Stimulated activated naive CD8-positive, alpha-beta T cell treated with anti-CD3 and anti-CD28 coated beads, Interleukin-15, Interleukin-2, amounts not matched to agents 100 ng/mL and 50 ng/mL, for 24 hours (primary cell): ENCODE measurements around the gene GPR176.

Experiments
- H3K27ac Mint-ChIP-seq: one replicate; pipeline ENCODE4 v1.8.0; 2021; ENCODE audit warnings: mild to moderate bottlenecking, mixed read lengths
- H3K27me3 Mint-ChIP-seq: one replicate; pipeline ENCODE4 v1.8.0; 2021; ENCODE audit warnings: mixed read lengths
- H3K36me3 Mint-ChIP-seq: one replicate; pipeline ENCODE4 v1.8.0; 2021; ENCODE audit warnings: low read depth, mixed read lengths
- H3K4me1 Mint-ChIP-seq: one replicate; pipeline ENCODE4 v1.8.0; 2021; ENCODE audit warnings: low read depth, mixed read lengths
- H3K4me3 Mint-ChIP-seq: one replicate; pipeline ENCODE4 v1.8.0; 2021; ENCODE audit warnings: mild to moderate bottlenecking, mixed read lengths
- H3K9me3 Mint-ChIP-seq: one replicate; pipeline ENCODE4 v1.8.0; 2021; ENCODE audit warnings: mixed read lengths

Gene GPR176

DNA sequence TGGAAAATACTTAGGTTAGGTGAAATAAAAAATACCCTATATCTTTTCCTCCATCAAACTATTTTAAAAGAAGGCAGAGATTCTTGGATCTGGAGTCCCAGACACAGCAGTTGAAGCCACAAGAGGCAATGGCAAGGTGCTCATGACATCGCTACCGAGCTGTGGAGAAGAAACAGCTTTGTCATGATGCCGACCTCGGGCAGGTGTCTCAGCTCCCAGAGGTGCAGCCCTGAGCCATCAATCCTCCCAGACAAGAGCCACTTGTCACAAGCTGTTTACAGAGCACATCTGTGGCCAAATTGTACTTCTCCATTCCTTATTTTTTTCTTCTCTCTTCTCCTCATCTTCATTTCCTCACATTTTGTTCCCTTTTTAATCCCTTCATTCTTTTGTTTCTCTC, 50.8 kb downstream of the GPR176 start:
- no peak overlapping the region for H3K27ac Mint-ChIP-seq
- no peaks in the 10 kb centered on the region for H3K9me3 Mint-ChIP-seq
- H3K4me3 Mint-ChIP-seq: no peak overlapping the region
- peaks cover 22% of the 10 kb centered on the region for H3K27me3 Mint-ChIP-seq
- H3K36me3 Mint-ChIP-seq: no peaks in the 10 kb centered on the region
- H3K4me1 Mint-ChIP-seq: peaks cover 3% of the 10 kb centered on the region

DNA sequence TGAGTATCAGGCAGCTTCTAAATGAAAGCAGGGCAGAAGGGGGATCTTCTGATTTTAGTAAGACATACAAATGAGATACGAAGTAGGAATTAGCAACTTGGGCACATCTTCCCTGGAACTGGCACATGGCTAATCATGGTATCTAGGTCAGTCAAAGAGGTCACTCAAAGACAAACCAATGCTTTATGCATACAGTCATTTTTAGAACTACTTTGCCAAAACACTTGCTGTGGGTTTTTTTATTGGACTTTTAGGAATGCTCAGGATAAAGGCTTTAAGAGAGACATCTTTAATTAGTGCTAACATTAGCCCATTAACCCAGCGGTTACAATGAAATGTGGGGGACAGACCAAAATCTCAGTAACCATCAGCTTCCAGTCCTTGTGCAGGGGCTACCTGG, 51.7 kb downstream of the GPR176 start:
- no peak overlapping the region for H3K4me3 Mint-ChIP-seq
- H3K27ac Mint-ChIP-seq: no peak overlapping the region
- H3K27me3 Mint-ChIP-seq: peaks cover 24% of the 10 kb centered on the region
- no peaks in the 10 kb centered on the region for H3K4me1 Mint-ChIP-seq
- H3K9me3 Mint-ChIP-seq: no peaks in the 10 kb centered on the region
- H3K36me3 Mint-ChIP-seq: no peaks in the 10 kb centered on the region

DNA sequence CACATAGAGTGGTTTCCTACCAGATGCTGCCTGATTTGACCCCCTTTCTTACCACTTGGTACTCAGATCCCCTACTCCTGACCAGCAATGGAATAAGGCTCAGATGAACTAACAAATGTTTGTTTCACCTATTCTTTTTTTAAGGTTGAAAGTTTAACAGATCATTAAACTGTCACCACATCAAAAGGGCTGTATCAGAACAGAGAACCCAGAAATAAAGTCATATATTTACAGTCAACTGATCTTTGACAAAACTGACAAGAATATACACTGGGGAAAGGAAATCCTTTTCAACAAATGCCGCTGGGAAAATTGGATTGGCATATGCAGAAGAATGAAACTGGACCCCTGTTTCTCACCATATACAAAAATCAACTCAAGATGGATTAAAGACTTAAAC, 56.0 kb downstream of the GPR176 start:
- Mint-ChIP-seq H3K4me3 (no peak overlapping the region), H3K4me1 (no peaks in the 10 kb centered on the region), H3K36me3 (no peaks in the 10 kb centered on the region), H3K9me3 (no peaks in the 10 kb centered on the region), H3K27ac (no peak overlapping the region), H3K27me3 (peaks cover 28% of the 10 kb centered on the region)

DNA sequence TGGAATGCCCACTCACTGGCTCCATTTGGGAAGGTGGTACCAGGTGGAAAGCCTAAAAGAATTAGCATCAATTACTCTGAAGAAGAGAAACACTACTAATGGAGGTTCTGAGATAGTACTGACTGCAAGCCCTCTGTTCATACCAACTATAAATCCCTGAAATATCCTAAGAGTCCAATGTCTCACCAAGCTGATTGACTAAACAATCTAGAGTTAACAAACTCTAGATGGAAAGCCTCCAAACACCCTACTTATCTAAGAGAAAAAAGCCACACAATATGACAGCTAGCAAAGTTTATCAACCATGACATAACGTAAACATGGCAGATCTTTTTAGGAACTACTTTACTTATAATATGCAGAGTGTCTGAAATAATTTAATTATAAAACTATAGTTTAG, 59.2 kb downstream of the GPR176 start:
- H3K9me3 Mint-ChIP-seq: no peaks in the 10 kb centered on the region
- H3K36me3 Mint-ChIP-seq: no peaks in the 10 kb centered on the region
- no peak overlapping the region for H3K27ac Mint-ChIP-seq
- H3K27me3 Mint-ChIP-seq: peaks cover 17% of the 10 kb centered on the region
- H3K4me1 Mint-ChIP-seq: no peaks in the 10 kb centered on the region
- H3K4me3 Mint-ChIP-seq: no peak overlapping the region

DNA sequence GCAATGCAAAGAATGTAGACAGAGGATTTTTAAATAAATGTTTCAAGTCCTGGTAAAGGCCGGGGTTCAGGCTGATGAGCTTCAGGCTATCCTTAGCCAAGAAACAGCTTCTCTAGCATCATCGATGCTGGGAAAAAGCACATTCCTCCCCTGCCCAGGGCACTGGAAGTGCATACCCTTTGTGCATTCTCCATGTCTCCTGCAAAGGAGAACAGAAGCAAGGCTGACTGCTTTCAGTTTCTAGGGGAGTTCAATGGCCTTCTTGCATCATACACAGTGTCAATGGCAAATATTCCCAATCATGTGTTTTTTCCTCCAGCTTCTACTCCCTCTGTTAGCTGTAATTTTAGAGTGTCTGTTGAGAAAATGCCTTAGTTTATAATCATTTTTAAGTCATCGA, 59.9 kb downstream of the GPR176 start:
- peaks cover 15% of the 10 kb centered on the region for H3K27me3 Mint-ChIP-seq
- no peaks in the 10 kb centered on the region for H3K9me3 Mint-ChIP-seq
- H3K27ac Mint-ChIP-seq: no peak overlapping the region
- H3K4me3 Mint-ChIP-seq: no peak overlapping the region
- no peaks in the 10 kb centered on the region for H3K36me3 Mint-ChIP-seq
- H3K4me1 Mint-ChIP-seq: no peaks in the 10 kb centered on the region

DNA sequence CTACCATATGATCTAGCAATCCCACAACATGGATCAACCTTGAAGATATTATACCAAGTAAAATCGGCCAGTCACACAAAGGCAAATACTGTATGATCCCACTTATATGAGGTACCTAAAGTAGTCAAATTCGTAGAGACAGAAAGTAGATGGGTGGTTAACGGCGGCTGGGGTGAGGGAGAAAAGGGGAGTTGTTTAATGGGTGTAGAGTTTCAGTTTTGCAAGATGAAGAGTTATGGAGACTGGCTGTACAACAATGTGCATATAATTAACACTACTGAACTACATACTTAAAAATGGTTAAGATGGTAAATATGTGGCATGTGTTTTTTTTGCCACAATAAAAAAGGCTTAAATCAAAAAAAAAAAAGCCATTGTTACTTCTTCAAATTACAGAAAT, 60.4 kb downstream of the GPR176 start:
- H3K27me3 Mint-ChIP-seq: peaks cover 15% of the 10 kb centered on the region
- no peaks in the 10 kb centered on the region for H3K4me1 Mint-ChIP-seq
- no peaks in the 10 kb centered on the region for H3K36me3 Mint-ChIP-seq
- no peak overlapping the region for H3K4me3 Mint-ChIP-seq
- no peak overlapping the region for H3K27ac Mint-ChIP-seq
- no peaks in the 10 kb centered on the region for H3K9me3 Mint-ChIP-seq

DNA sequence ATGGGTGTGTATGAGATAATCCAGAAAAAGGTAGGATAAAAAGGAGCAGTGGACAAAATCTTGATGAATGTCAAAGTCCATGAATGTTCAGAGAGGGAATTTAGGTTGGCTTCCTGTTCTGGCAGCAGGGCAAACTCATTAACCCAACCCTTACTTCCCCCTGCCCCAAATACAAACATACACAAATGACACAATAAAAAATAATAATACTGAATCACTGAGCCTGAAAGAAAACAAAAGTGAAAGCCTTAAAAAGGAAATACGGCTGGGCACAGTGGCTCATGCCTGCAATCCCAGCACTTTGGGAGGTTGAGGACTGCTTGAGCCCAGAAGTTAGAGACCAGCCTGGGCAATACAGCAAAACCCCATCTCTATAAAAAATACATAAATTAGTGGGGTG, 62.9 kb downstream of the GPR176 start:
- H3K27me3 Mint-ChIP-seq: peaks cover 8% of the 10 kb centered on the region
- H3K36me3 Mint-ChIP-seq: no peaks in the 10 kb centered on the region
- no peak overlapping the region for H3K4me3 Mint-ChIP-seq
- H3K4me1 Mint-ChIP-seq: no peaks in the 10 kb centered on the region
- no peak overlapping the region for H3K27ac Mint-ChIP-seq
- no peaks in the 10 kb centered on the region for H3K9me3 Mint-ChIP-seq

DNA sequence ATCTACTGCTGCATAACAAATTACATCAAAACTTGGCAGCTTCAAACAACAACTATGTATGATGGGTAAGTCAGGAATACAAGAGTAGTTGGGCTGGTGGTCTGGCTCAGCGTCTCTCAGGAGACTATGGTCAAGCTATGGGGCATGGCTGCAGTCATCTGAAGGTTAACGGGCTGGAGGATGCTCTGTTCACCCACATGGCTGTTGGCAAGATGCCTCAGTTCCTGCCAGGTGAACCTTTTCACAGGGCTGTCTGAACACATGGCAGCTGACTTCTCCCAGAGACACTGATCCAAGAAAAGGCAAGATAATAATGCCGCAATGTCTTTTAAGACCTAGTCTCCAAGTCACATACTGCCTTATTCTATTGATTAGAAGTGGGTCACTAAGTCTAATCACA, 63.7 kb downstream of the GPR176 start:
- Mint-ChIP-seq H3K4me3 (no peak overlapping the region), H3K27me3 (peaks cover 8% of the 10 kb centered on the region), H3K9me3 (no peaks in the 10 kb centered on the region), H3K4me1 (no peaks in the 10 kb centered on the region), H3K36me3 (no peaks in the 10 kb centered on the region), H3K27ac (no peak overlapping the region)

DNA sequence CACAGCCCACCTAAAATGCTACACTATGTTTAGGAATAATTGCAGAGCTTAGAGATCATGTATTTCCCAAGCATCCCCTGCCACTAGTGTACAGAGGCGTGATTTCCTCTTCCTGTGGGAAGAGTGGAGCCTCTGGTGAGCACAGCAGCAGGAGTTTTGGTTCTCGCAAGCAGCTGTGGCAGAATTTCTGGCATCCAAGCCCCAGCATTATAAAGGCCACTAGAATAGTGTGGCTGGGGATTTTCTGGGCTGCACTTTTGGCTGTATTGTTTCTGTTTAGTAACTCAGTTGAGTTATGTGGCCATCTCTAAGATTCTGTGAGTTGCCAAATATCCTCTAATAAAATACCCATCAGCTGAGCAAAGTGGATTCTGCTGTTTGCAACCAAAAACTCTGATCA, 64.7 kb downstream of the GPR176 start:
- Mint-ChIP-seq H3K27me3 (peaks cover 8% of the 10 kb centered on the region), H3K4me1 (no peaks in the 10 kb centered on the region), H3K36me3 (no peaks in the 10 kb centered on the region), H3K27ac (no peak overlapping the region), H3K9me3 (no peaks in the 10 kb centered on the region), H3K4me3 (no peak overlapping the region)

DNA sequence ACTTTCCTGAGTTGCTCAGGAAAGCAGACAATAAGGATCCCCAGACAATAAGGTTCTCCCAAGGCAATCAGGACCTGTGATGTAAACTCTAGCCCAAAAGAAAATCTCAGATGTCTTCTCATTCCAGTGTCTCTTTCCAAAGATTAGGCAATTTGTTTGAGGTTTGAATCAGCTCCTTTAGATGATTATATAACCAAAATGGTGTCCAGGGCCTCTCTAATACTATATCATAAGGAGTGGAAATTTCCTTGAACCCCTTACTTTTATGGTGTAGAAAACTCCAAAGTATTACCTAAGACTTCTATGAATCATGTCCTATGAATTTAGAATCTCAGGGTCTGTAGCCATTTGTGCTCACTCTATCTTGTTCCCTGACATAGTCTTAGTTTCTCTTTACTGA, 65.9 kb downstream of the GPR176 start:
- Mint-ChIP-seq H3K27me3 (peaks cover 5% of the 10 kb centered on the region), H3K9me3 (no peaks in the 10 kb centered on the region), H3K27ac (no peak overlapping the region), H3K4me3 (no peak overlapping the region), H3K4me1 (no peaks in the 10 kb centered on the region), H3K36me3 (no peaks in the 10 kb centered on the region)

DNA sequence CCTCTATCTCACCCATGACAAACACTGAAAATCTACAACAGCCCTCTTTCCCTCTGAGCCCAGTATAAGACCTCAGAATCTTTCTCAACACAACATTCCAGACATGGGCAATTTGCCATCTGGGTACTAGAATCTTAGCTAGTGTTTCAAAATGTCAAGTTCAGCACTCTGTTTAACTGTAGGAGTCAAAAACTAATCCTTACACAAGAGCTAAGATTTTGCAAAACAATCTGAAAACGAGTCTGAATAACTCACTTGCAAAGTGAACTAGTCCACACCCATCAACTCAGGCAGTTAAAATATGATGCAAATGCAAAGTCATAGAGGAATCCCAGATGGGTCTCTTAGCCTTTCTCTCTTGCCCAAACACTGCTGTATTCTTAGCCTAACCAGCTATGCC, 67.8 kb downstream of the GPR176 start:
- H3K4me1 Mint-ChIP-seq: no peaks in the 10 kb centered on the region

DNA sequence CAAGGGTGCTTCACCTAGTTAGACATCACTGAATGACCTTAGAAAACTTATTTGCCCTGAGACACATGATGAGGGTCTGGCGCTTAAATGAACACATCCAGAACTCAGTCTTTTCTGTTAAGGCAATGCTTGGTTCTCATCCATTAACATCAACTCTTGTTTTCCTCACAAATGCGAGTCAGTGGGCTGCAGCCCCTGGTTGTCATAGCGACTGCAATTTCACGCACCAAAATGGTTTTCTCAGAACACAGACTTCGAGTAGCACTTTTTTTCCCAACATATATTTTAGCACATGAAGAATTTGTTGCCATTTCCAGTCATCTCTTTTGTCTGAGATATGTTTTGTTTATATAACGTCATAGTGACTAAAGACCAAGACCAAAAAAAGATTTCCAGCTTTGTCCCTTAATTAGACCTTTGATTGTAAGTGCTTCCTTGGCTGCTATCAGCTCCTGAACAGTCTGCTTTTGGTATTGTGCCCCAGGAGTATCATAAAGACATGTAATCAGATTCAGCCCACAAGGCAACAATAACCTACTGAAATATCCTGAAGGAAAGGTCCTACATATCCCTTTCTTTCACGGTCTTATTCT, 68.5 kb downstream of the GPR176 start:
- no peaks in the 10 kb centered on the region for H3K36me3 Mint-ChIP-seq
- peaks cover 9% of the 10 kb centered on the region for H3K27me3 Mint-ChIP-seq
- no peaks in the 10 kb centered on the region for H3K9me3 Mint-ChIP-seq
- H3K27ac Mint-ChIP-seq: no peak overlapping the region
- no peak overlapping the region for H3K4me3 Mint-ChIP-seq
- no peaks in the 10 kb centered on the region for H3K4me1 Mint-ChIP-seq

More for the DNA sequence above, 67.8 kb downstream of the GPR176 start:
- Mint-ChIP-seq H3K4me3 (no peak overlapping the region), H3K36me3 (no peaks in the 10 kb centered on the region), H3K27ac (no peak overlapping the region), H3K27me3 (peaks cover 9% of the 10 kb centered on the region), H3K9me3 (no peaks in the 10 kb centered on the region)

DNA sequence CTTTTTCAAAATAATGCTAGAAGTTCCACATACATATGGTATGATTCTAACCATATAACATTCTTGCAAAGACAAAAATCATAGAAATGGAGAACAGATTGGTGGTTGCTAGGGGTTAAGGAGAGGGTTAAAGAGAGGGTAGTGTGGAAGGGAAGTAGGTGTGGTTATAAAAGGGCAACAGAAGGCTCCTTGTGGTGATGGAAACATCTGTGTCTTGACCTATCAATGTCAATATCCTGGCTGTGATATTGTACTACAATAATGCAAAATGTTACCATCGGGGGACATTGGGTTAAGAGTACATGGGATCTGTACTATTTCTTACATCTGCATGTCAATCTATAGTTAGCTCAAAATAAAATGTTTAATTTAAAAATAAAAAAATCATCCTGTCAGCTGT, 69.6 kb downstream of the GPR176 start:
- no peaks in the 10 kb centered on the region for H3K4me1 Mint-ChIP-seq
- H3K27ac Mint-ChIP-seq: no peak overlapping the region
- H3K36me3 Mint-ChIP-seq: no peaks in the 10 kb centered on the region
- no peak overlapping the region for H3K4me3 Mint-ChIP-seq
- no peaks in the 10 kb centered on the region for H3K9me3 Mint-ChIP-seq
- H3K27me3 Mint-ChIP-seq: peaks cover 9% of the 10 kb centered on the region

DNA sequence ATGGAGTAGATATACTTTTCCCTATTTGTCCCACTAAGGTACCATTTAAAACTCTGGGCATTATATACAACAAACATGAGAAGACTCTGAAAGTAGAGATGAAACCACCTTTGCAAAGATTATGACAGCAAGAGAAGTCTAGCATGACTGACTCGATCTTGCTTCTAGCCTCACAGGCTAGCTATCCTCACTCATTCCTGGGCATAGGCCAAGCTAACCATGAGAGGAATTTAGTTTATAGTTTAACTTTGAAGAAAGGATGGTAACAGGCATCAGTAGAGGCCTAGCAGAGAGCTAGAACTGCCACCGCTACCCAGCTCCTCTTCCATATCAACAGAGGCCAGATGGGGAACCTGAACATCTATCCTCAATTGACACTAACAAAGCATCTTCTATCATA, 74.0 kb downstream of the GPR176 start:
- no peaks in the 10 kb centered on the region for H3K4me1 Mint-ChIP-seq
- H3K9me3 Mint-ChIP-seq: no peaks in the 10 kb centered on the region
- H3K27me3 Mint-ChIP-seq: peaks cover 5% of the 10 kb centered on the region

DNA sequence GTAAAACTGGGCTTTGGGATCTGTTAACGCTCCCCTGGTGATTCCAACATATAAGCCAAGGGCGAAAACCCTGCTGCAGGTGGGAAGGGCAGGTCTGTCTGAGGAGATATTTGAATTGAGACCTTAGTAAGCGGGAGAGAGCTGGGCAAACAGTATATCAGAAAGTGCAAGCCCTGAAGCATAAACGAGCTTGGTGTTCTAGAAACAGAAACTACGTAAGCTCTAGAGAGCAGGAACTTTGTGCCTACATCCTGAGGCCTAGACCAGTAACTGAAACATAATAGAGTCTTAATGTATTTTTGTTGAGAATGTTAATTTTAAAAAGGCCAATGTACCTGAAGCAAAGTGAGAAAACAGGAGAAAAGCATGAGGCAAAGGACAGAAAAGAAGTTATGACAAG, 74.5 kb downstream of the GPR176 start:
- Mint-ChIP-seq H3K36me3 (no peaks in the 10 kb centered on the region), H3K9me3 (no peaks in the 10 kb centered on the region), H3K4me1 (no peaks in the 10 kb centered on the region), H3K27me3 (peaks cover 5% of the 10 kb centered on the region), H3K4me3 (no peak overlapping the region), H3K27ac (no peak overlapping the region)

More for the DNA sequence above, 74.0 kb downstream of the GPR176 start:
- Mint-ChIP-seq H3K4me3 (no peak overlapping the region), H3K36me3 (no peaks in the 10 kb centered on the region), H3K27ac (no peak overlapping the region)

DNA sequence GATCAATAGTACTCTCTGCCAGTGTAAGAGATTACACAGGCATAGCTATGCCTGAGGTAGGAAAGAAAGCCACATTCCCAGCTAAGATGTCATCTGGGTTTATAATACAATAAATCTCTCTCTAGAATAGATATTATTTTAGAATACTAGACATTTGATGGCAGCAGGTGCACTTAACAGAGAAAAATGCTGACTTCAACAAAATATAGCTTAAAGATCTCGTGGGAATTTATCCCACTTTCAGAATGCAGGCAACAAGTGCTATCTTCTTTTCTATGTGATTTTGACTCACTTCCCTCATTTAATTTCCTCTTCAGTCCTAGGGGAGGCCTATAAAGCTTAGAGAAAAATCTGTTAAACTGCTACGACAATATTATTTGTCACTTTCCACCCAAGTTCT, 76.5 kb downstream of the GPR176 start:
- H3K9me3 Mint-ChIP-seq: no peaks in the 10 kb centered on the region
- no peaks in the 10 kb centered on the region for H3K4me1 Mint-ChIP-seq
- no peaks in the 10 kb centered on the region for H3K36me3 Mint-ChIP-seq
- no peak overlapping the region for H3K27ac Mint-ChIP-seq
- no peak overlapping the region for H3K4me3 Mint-ChIP-seq
- H3K27me3 Mint-ChIP-seq: peaks cover 5% of the 10 kb centered on the region
